Stimulated activated CD4-positive, alpha-beta T cell treated with anti-CD3 and anti-CD28 coated beads, Interleukin-1b, Interleukin-23, amount 100 ng/mL, for 48 hours (primary cell): ENCODE measurements around the gene POP4.
"Not testable (repeated sequence)": the region's sequence is repeated elsewhere in the genome, so short reads cannot be mapped to it uniquely, and the experiment has no call there.

Experiments
- DNase-seq: peaks from one replicate; pipeline ENCODE4 v3.0.0-alpha.2; 2020

POP4 gene, protein sequence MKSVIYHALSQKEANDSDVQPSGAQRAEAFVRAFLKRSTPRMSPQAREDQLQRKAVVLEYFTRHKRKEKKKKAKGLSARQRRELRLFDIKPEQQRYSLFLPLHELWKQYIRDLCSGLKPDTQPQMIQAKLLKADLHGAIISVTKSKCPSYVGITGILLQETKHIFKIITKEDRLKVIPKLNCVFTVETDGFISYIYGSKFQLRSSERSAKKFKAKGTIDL

DNA sequence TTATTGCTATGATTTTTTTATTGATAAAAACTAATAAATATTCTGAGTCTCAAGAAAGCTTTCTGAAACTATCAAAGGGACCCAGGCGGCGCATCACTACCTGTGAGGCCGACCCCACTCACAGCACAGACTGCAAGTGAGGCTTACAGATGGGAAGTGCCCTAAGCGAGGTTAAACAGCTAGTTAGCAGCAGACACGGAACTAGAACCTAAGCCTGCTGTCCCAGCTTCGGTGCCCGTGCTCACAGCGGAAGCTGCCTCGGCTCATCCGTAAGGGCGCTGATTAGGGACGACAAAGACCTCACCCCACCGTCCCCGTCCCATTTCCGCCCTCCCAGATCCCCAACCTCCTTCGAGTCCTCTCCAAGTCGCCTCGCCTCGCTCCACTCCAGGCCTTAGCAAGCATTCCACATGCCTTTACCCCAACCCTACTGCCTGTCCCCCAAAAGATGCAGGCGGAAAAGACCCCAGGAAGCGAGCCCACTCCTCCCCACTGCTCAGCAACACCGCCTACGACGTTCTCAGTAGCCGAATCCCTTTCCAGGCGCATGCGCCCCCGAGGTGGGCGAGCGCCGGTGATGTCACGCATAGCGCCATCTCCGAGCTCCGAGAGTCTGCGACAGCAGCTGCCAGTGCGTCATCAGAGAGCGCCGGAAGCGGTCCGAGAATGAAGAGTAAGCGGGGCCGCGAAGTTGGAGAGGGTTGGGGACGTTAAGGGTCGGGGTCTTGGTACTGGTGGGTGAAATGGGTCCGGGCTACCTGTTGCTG is at the start of gene POP4:
POP4 (plus strand) TSS at position 631 of the 767 bp plus-strand sequence; CDS start at position 667, 36 bp downstream.
- peak; percentile 97 for DNase-seq

DNA sequence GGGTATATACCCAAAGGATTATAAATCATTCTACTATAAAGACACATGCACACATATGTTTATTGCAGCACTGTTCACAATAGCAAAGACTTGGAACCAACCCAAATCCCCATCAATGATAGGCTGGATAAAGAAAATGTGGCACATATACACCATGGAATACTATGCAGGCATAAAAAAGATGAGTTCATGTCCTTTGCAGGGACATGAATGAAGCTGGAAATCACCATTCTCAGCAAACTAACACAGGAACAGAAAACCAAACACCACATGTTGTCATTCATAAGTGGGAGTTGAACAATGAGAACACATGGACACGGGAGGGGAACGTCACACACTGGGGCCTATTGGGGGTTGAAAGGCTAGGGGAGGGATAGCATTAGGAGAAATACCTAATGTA is 47.0 kb upstream of the POP4 start:
- not testable (repeated sequence) for DNase-seq

DNA sequence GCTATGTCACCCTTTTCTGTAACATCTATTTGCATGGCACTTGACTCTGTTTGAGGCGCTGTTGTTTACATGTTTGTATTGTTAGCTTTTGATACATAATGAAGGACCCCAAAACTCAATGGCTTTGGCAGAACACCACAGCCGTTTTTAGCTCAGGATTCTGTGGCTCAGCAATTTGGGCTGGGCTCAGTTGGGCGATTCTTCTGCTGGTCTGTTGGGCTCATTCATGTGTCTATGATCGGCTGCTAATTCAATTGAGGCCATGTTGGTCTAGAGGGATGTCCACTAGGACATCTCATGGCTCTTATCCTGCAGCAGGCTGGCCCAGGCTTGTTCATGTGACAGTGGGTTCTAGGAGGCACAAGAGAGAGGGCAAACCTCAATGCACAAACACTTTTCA is 46.3 kb upstream of the POP4 start:
- DNase-seq: no peak

DNA sequence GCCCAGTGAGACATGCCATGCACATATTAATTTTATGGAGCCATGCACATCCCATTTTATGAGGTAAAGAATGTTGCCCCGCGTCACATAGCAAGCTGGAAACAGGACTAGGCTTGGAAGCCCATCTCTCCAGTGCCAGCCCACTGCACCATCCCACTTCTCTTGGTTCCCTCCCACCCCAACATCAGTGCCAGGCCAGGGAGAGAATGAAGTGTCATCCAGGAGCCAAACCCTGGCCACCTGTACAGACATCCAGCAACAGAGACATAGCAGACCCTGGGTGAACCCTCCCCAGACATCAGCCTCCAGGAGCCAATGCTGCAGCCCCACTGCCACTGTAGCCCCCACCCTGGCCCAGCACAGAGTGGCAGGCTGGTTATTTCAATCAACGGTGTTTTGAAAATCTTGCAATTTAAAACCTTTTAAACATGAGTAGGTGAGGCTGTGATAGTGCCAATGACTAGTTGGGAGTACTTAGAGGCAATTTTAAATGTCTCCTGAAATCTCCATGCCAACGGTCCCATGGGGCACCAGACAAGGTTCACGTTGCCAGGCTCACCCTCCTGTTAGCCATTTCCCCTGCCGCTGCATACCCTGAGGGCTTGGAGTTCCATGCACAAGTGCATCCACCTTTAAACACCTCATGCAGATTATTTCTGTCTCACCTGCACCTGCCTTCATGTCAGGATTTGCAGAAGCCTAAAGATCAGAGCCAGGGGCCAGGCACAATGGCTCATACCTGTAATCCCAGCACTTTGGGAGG is 45.6 kb upstream of the POP4 start:
- DNase-seq: no peak

DNA sequence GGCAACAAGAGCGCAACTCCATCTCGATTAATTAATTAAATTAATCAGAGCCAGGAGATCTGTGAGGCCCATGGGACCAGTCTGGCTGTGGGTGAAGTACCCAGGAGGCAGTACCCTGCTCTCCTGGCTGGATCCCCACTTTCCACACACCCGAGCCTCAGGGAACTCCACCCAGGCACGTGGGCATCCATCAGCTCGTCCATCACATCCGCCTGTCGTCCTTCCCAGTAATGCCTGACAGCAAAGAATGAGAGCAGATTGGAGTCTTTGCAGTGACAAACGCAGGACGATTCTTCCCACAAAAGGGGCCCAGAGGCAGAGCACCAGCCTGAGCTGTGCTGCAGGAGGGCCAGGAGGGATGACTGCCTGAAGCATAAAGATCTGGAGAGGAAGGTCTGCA is 44.5 kb upstream of the POP4 start:
- no peak for DNase-seq

DNA sequence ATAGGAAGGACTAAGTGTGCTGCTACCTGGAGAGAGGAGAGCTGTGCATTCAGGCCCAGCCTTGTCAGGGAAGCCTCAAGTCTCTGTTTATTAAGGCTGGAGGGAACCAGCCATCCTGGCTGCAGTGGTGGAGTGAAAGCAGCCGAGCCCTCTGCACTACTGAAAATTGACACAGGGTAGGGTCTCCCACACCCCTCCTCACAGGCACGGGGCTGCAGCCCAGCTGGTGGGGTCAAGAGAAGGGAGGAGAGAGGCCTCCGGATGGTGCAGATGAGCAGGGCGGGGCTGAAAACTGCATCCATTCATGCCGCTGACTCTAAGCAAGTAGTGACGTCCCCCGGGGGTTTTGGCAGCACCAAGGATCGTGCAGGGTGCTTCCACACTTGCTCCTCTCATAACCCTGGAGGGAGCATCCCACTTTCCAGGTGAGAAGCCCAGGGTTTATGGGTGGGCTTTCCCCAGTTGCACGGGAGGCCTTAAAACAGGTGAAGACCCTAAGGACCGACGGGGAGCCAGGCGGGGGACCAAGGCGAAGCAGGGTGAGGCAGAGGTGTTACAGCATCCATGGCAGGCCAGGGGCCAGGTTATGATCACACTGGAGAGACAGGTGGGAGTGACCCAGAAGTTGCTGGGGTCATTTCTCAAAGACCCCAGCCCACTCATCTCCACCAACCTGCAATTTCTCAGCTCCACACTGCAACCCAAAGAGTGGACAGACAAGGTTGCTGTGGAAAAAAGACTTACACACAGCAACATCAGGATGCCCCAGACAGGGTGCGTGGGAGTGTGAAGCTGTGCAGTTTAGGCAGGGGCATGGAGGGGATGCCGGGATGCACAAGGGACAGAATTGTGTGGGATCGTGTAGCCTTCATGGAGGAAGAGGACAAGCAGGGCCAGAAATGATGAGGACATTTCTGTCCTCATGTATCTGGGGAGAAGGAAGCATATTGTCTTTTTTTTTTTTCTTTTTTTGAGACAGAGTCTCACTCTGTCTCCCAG is 43.5 kb upstream of the POP4 start:
- no peak for DNase-seq

DNA sequence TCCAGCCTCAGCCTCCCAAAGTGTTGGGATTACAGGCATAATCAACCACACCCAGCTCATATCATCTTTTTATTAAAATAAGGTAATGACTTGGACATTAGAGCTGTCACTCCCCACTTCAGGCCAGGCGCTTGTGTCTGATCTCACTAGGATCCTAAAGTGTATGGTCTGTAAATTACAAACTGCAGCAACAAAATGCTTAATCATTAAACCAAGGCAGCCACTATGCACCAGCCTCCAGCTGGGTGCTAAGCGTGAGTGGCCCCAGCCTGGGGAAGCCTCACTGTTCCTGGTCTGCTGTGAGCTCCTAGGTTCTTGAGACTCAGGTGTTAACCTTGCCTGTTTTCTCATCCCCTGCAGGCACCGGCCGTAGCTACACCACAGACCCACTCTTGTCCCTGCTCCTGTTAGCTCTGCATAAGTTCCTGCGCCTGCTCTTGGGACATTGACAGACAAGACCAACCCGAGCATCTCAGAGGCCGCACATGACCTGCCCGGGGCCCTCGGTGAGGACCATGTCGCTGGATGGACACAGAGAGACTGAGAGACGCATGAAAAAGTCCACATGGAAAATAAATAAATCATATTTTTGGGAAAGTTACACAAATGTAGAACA is 42.5 kb upstream of the POP4 start:
- DNase-seq: no peak

DNA sequence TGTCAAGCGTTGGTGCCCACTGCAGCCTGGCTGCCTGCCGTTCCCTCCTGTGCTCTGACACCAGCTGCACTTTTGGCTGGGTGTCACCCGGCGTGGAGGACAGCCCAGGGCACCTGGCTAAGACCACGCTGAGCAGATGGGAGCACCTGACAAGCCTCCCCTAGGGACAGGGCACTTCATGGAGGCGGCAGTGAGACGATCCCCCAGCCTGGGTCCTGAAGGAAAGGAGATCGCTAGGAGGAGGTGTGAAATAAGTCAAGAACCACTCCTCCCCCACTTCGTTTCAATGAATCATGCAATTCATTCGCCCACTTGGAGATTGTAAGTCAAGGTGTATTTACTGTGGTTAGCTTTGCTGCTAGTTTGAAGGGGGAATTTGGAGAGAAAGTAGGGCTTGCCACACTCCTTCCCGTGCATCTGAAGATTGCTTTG is 41.5 kb upstream of the POP4 start:
- no peak for DNase-seq

DNA sequence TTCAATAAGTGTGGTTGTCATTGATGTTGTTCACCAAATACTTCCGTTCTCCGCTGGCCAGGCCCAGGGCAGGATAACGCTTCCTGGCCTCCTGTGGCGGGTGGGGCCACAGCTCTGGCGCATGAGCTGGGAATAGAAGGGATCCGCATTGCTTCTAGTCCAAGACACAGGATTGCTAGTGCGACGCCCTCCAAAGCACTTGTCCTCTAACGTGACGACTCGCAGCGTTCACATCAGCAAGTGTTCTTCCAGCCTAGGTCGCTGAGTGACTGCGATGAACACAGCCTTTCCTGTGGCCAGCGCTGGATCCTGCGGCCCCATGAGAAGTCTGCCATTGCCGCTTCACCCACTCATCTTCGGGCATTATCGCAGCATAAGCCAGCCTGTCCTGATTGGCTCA is 40.9 kb upstream of the POP4 start:
- DNase-seq: no peak

DNA sequence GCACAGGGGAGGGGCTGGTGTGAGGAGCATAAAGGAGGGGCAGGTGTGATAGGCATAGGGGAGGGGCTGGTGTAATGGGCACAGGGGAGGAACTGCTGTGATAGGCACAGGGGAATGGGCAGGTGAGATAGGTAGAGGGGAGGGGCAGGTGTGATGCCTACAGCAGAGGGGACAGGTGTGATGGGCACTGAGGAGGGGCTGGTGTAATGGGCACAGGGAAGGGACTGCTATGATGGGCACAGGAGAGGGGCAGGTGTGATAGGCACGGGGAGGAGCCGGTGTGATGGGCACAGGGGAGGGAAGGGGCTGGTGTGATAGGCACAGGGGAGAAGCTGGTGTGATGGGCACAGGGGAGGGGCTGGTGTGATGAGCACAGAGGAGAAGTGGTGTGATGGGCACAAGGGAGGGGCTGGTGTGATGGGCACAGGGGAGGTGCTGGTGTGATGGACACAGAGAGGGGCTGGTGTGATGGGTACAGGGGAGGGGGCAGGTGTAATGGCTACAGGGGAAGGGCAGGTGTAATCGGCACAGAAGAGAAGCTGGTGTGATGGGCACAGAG is 39.5 kb upstream of the POP4 start:
- no peak for DNase-seq

DNA sequence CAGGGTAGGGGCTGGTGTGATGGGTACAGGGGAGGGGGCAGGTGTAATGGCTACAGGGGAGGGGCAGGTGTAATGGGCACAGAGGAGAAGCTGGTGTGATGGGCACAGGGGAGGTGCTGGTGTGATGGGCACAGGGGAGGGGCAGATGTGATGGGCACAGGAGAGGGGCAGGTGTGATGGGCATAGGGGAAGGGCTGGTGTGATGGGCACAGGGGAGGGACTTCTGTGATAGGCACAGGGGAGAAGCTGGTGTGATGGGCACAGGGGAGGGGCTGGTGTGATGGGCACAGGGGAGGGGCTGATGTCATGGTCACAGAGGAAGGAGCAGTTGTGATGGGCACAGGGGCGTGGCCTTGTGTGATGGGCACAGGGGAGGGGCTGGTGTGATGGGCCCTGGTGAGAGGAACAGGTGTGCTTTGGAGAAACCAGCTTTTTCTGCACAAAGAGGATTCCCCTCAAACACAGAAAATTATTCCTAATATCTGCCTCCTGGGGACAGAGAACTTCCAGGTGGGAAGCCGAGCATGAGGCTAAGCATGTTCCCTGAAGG is 38.6 kb upstream of the POP4 start:
- no peak for DNase-seq

DNA sequence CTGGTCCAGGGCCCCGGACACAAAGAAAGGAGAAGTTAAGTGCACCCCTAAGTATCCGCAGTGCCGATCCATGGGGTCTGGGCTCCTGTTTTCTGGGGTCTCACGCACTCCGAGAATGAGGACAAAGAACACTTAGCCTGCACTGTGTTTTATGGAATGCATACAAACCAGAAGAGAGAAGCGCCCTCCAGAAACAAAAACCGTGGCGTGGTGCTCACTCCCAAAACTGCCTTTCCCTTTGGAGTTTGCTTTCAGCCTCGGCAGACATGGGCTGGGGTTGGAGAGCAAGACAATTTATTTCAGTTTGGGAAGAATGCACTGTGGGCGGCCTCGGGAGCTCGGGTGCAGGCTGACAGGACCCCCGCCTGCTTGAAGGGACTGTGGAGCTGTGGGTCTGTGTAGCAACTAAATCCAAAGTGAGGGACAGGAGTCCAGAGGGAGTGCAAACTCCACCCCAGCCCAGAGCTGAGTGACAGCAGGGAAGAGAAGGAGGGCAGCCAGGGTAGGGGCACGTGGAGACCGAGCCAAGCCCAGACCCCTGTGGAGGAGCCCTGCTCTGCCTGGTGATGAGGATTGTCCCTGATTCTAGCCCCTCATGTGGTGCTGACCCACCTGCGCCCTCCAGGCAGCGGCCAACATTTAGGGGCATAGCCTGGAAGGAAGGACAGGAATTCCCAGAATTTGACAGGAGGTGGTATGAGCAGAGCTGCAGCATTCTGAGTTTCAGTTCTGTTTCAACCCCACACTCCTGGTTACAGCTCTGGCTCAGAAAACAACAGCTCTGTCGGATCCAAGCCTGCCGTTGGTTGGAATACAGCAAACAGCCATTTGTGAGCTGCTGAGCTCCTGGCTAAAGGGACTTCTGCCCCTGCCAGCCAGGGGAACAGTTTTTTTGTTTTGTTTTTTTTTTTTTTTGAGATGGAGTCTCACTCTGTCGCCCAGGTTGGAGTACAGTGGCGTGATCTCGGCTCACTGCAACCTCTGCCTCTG is 37.8 kb upstream of the POP4 start:
- no peak for DNase-seq

DNA sequence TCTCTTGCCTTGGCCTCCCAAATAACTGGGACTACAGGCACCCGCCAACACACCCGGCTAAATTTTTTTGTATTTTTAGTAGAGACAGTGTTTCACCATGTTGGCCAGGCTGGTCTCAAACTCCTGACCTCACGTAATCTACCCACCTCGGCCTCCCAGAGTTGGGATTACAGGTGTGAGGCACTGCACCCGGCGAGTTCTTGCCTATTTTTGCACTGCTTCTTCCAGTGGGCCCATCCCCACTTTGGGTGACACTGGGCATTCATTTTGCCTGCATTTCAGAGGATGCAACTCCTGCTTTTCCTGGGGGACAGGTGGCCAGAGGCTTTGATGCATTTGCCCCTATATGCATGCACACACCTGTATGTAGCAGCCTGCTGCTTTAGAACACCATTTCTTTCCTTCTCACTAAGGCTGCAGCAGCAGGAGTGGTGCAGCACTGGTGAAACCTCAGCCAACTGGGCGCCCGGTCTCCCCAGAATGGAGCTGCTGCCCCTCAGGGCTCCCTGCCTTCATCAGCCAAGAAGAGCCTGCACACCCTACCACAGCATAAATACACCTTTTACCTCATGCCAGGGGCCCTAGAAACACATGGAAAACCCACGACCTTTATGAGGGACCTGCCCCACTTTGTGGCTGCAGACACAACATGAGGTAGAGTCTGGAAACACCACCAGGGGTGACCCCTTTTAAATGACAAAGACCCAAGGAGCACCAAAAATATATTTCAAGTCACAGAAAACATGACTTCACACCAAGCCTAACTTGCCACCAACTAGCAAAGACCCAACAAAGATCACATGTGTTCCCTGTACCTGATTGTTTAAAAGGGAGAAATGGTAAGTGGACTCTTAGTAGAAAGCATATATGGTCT is 36.8 kb upstream of the POP4 start:
- DNase-seq: no peak

DNA sequence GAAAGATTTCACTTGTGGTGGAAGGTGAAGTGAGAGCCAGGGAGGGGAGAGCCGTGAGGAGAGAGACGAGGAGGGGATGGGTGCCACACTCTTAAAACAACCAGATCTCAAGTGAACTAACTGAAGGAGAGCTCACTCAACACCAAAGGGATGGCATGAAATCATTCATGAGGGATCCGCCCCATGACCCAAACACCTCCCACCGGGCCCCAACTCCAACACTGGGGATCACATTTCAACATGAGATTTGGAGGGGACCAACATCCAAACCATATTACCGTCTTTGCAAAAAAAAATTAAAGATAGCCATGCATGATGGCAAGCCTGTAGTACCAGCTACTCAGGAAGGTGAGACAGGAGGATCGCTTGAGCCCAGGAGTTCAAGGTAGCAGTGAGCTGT is 34.9 kb upstream of the POP4 start:
- DNase-seq: no peak

DNA sequence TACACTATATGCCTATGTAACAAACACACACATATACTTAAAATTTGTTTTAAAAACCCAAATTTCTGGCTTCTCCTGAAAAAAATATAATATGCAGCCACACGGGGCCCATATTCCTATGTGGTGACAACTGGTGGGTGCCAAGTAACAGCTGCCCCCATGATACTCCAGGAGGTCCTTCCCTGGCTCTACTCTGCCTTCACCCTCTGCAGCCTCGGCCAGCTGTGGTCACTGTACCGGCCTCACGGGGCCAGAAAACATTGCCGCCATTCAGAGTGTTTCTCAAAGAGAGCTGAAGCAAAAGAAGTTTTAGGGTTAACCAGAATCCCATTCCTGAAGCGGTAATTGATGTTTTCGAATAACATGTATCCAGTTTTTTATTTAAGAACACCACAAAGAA is 32.6 kb upstream of the POP4 start:
- DNase-seq: no peak

DNA sequence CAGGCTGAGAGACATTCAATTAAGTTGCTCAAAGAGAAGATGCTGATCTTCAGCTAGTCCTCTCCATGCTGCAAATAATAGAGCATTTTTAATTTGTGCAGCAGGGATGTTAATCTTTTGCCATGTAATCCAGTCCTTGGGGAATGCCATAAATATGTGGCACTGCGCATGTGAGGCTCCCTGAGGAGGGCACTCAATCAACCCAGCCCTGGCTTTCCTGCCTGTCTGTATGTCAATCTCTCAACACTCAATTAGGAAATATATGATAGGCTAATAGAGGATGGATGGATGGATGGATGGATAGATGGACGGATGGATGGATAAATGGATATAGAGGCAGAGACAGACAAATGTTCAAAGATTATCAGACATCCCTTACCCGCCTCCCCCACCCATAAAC is 31.6 kb upstream of the POP4 start:
- DNase-seq: no peak

DNA sequence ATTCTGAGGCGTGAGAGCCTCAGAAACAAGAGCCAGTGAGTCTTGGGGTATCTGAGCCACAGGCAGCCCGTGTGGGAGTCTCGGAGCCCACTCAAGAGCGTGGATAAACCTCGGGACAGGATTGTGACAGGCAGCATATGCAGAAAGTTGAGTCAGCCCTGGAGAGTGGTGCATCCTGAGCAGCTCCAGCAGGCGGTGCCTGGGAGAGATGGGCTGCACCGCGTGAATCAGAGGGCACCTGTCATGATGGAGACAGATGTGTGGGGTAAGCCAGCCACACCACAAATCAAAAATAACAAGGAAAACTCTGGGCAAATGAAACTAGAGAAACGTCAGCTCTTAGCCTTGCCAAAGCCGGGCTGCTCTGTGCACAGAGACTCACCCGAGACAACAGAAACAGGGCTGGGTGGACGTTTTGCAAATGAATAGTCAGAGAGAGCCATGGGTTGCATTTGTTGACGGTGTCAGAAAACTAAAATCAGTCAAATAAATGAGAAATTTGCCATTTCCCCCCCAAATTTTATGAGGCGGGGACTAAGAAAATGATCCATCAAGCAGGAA is 30.0 kb upstream of the POP4 start:
- peak; percentile 14 for DNase-seq

DNA sequence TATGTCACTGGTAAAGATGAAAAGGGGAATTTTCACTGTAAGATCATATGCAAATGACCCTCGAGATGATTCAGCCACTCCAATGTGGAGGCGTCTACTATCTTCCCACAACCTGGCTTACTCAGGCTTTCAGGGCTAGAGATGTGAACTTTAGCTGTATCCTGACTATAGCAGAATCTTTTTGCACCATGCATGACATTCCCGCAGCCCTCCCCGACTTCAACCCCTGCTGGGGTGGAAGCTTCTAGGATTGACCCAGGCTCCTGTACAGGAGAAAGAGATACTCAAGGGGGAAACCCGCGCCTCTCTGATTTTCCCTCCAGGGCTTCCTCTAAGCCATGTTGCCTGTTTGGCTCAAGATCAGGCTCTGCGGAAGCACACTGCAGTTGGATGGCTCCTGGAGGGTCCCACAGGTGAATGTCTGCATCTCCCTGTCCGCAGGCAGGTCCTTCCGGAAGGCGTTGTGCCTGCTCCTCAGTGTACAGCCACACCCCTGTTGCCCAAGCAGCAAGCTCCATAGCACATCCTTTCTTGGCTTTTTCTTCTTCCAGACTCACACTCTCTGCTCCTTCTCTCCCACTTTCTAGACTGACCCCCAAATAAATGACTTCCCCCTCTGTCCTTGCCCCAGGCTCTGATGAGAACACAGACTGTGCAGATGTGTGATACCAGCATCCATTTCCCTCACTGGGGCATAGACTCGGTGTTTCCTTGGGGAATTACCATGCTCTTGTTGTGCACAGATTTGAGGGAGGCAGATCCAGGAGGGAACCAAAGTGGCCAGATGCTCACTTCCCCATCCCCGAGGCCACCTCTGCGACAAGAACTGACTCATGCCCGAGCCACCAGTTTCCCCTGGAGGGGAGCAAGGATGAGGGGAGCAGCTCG is 29.1 kb upstream of the POP4 start:
- peak; percentile 52 for DNase-seq
